Kidney glomerular epithelial cell (primary cell): ENCODE results near the gene IL3RA.
"Not testable (repeated sequence)": the region's sequence is repeated elsewhere in the genome, so short reads cannot be mapped to it uniquely, and the experiment has no call there.

ENCODE experiments used
- DNase-seq: peaks from one replicate; lab custom pipeline; 2025; lab: John Stamatoyannopoulos, UW

Gene IL3RA

DNA sequence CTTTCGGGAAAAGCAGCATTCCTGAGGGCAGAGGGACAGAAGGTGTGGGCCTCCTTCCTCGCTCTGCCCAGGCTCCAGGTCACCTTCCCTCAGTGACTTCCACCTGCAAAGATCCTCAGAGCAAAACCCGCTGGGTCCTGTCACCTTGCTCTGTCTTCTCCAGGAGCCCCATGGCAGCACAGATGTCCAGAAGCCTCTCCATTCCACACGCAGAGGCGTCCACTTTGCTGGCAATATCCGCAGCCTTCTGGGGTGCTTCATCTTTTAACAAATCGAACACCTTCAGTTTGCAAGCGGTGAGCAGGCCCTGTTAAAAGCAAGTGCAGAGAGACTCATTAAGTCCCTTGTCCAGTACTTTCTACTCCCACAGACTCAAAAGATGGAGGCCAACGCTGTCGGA, 88.8 kb downstream of the IL3RA start:
- no peak for DNase-seq

DNA sequence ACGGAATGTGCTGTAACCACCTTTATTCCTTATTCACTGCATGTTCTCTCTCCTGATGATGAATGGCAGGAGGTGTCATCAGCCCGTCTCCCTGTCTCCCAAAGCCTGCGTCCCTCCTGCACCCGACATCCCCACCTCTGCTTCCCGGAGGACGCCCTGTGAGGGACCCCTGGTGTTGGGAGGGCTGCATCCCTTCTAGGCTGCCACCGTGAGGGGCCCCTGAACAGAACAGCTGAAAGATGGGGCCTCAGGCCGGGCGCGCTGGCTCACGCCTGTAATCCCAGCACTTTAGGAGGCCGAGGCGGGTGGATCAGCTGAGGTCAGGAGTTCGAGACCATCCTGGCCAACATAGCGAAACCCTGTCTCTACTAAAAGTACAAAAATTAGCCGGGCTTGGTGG, 89.7 kb downstream of the IL3RA start:
- DNase-seq: not testable (repeated sequence)

GRCh38 chrX:1427756-1428155, 91.2 kb downstream of the IL3RA start:
- DNase-seq: no peak

- DNase-seq: no peak
Observed at GRCh38 chrX:1430451-1430850, 93.9 kb downstream of the IL3RA start.
